ENCODE results near the gene ZFP36L2.

Gene ZFP36L2

GRCh38 chr2:43214253-43214652 is 12.2 kb downstream of the ZFP36L2 start:
- H3K4me3 ChIP-seq (ENCODE audit: low read length) = no peak overlapping the region
- TF ChIP-seq CTCF (conservative IDR thresholded peaks at IDR 0.05; ENCODE audit: low read depth, low read length) = no peak
- DNase-seq (ENCODE audit: low read depth) = no peak

GRCh38 chr2:43212931-43213330 is 13.5 kb downstream of the ZFP36L2 start:
- DNase-seq (ENCODE audit: low read depth) = no peak
- TF ChIP-seq CTCF (conservative IDR thresholded peaks at IDR 0.05; ENCODE audit: low read depth, low read length) = no peak

GRCh38 chr2:43212216-43212835 is 14.1 kb downstream of the ZFP36L2 start:
- TF ChIP-seq CTCF (conservative IDR thresholded peaks at IDR 0.05; ENCODE audit: low read depth, low read length) = no peak
- no peak overlapping the region for H3K4me3 ChIP-seq (ENCODE audit: low read length)
- DNase-seq (ENCODE audit: low read depth) = no peak

More at GRCh38 chr2:43212931-43213330, 13.5 kb downstream of the ZFP36L2 start:
- H3K4me3 ChIP-seq (ENCODE audit: low read length) = no peak overlapping the region

GRCh38 chr2:43210467-43211303 is 15.7 kb downstream of the ZFP36L2 start:
- no peak for TF ChIP-seq CTCF (conservative IDR thresholded peaks at IDR 0.05; ENCODE audit: low read depth, low read length)
- no peak for DNase-seq (ENCODE audit: low read depth)
- H3K4me3 ChIP-seq (ENCODE audit: low read length) = no peak overlapping the region

- TF ChIP-seq CTCF (conservative IDR thresholded peaks at IDR 0.05; ENCODE audit: low read depth, low read length) = no peak
- no peak overlapping the region for H3K4me3 ChIP-seq (ENCODE audit: low read length)
- no peak for DNase-seq (ENCODE audit: low read depth)
These were observed 16.3 kb downstream of the ZFP36L2 start for GRCh38 chr2:43210125-43210466.

- no peak overlapping the region for H3K4me3 ChIP-seq (ENCODE audit: low read length)
- no peak for TF ChIP-seq CTCF (conservative IDR thresholded peaks at IDR 0.05; ENCODE audit: low read depth, low read length)
- DNase-seq (ENCODE audit: low read depth) = no peak
These were observed 17.1 kb downstream of the ZFP36L2 start for GRCh38 chr2:43209204-43209717.

Data from retinal pigment epithelial cell (primary cell).